HG03135 (cell line): ENCODE data around the gene SESN3.

Source experiments
- ATAC-seq: cut with Tn5 transposase; IDR thresholded peaks from one replicate; pipeline ENCODE4 v1.9.1; 2021; ENCODE audit warnings: mild to moderate bottlenecking, moderate library complexity; ENCODE audit not compliant: unreplicated experiment

Gene SESN3

GRCh38 chr11:95128602-95129001 is 102.4 kb downstream of the SESN3 start:
- ATAC-seq, result no peak

GRCh38 chr11:95123556-95123955 is 107.4 kb downstream of the SESN3 start:
- ATAC-seq, result no peak

- no peak for ATAC-seq
Measured at GRCh38 chr11:95121698-95122097, 109.3 kb downstream of the SESN3 start.

- no peak for ATAC-seq
Measured at GRCh38 chr11:95119361-95120060, 111.5 kb downstream of the SESN3 start.

GRCh38 chr11:95115597-95115996 is 115.4 kb downstream of the SESN3 start:
- no peak for ATAC-seq
